ENCODE results near the gene PCSK6.

DNA sequence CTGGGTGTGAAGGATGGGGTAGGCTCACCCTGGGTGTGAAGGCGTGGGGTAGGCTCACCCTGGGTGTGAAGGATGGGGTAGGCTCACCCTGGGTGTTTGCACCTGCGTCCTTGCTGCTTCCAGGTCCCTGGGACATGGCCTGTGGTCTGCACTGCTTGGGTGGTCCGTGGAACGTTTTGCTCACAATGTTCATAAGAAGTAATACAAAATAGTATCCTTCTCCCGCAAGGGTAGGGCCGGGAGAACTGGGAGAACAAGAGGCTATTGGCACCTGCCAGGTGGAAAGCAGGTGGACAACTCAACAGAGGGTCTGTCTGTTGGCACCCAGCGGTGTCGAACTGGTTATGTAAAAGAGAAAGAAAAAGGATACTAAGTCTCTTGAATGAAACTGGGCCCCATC is 17.0 kb upstream of the PCSK6 start:
- TF ChIP-seq, protein P1, sequence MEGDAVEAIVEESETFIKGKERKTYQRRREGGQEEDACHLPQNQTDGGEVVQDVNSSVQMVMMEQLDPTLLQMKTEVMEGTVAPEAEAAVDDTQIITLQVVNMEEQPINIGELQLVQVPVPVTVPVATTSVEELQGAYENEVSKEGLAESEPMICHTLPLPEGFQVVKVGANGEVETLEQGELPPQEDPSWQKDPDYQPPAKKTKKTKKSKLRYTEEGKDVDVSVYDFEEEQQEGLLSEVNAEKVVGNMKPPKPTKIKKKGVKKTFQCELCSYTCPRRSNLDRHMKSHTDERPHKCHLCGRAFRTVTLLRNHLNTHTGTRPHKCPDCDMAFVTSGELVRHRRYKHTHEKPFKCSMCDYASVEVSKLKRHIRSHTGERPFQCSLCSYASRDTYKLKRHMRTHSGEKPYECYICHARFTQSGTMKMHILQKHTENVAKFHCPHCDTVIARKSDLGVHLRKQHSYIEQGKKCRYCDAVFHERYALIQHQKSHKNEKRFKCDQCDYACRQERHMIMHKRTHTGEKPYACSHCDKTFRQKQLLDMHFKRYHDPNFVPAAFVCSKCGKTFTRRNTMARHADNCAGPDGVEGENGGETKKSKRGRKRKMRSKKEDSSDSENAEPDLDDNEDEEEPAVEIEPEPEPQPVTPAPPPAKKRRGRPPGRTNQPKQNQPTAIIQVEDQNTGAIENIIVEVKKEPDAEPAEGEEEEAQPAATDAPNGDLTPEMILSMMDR (IDR thresholded peaks at IDR 0.05) = no peak
- TF ChIP-seq PRRX2 (CRISPR knock-in tag; IDR thresholded peaks at IDR 0.05) (no peak), ZNF263 (CRISPR knock-in tag; IDR thresholded peaks at IDR 0.05; ENCODE audit: low read depth) (no peak), NR2C2 (CRISPR knock-in tag; IDR thresholded peaks at IDR 0.05) (no peak), FOXK1 (CRISPR knock-in tag; IDR thresholded peaks at IDR 0.05) (no peak), SP1 (CRISPR knock-in tag; conservative IDR thresholded peaks at IDR 0.05) (no peak), TCF7 (CRISPR knock-in tag; IDR thresholded peaks at IDR 0.05; ENCODE audit: low read depth) (no peak), TEAD4 (CRISPR knock-in tag; IDR thresholded peaks at IDR 0.05) (no peak)
- TF ChIP-seq, protein P2, sequence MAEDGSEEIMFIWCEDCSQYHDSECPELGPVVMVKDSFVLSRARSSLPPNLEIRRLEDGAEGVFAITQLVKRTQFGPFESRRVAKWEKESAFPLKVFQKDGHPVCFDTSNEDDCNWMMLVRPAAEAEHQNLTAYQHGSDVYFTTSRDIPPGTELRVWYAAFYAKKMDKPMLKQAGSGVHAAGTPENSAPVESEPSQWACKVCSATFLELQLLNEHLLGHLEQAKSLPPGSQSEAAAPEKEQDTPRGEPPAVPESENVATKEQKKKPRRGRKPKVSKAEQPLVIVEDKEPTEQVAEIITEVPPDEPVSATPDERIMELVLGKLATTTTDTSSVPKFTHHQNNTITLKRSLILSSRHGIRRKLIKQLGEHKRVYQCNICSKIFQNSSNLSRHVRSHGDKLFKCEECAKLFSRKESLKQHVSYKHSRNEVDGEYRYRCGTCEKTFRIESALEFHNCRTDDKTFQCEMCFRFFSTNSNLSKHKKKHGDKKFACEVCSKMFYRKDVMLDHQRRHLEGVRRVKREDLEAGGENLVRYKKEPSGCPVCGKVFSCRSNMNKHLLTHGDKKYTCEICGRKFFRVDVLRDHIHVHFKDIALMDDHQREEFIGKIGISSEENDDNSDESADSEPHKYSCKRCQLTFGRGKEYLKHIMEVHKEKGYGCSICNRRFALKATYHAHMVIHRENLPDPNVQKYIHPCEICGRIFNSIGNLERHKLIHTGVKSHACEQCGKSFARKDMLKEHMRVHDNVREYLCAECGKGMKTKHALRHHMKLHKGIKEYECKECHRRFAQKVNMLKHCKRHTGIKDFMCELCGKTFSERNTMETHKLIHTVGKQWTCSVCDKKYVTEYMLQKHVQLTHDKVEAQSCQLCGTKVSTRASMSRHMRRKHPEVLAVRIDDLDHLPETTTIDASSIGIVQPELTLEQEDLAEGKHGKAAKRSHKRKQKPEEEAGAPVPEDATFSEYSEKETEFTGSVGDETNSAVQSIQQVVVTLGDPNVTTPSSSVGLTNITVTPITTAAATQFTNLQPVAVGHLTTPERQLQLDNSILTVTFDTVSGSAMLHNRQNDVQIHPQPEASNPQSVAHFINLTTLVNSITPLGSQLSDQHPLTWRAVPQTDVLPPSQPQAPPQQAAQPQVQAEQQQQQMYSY (CRISPR knock-in tag; IDR thresholded peaks at IDR 0.05) = no peak
- TF ChIP-seq, protein P3, sequence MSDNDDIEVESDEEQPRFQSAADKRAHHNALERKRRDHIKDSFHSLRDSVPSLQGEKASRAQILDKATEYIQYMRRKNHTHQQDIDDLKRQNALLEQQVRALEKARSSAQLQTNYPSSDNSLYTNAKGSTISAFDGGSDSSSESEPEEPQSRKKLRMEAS (CRISPR knock-in tag; IDR thresholded peaks at IDR 0.05) = no peak
- TF ChIP-seq, protein P4, sequence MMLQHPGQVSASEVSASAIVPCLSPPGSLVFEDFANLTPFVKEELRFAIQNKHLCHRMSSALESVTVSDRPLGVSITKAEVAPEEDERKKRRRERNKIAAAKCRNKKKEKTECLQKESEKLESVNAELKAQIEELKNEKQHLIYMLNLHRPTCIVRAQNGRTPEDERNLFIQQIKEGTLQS (CRISPR knock-in tag; conservative IDR thresholded peaks at IDR 0.05) = no peak
- TF ChIP-seq, protein P5, sequence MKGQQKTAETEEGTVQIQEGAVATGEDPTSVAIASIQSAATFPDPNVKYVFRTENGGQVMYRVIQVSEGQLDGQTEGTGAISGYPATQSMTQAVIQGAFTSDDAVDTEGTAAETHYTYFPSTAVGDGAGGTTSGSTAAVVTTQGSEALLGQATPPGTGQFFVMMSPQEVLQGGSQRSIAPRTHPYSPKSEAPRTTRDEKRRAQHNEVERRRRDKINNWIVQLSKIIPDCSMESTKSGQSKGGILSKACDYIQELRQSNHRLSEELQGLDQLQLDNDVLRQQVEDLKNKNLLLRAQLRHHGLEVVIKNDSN (CRISPR knock-in tag; IDR thresholded peaks at IDR 0.05) = no peak
